Measurements from ENCODE around the gene RAPGEF5.

- TF ChIP-seq CTCF (optimal IDR thresholded peaks at IDR 0.05 in 1 of 3, IDR thresholded peaks at IDR 0.05 in 1 of 3, conservative IDR thresholded peaks at IDR 0.05 in 1 of 3; ENCODE audit: extremely low read depth in 1 of 3, insufficient read depth in 2 of 3, low read length in 3 of 3), result no peak
- no peak for TF ChIP-seq EZH2 (IDR thresholded peaks at IDR 0.05; ENCODE audit: low read length)
Observed at GRCh38 chr7:22129166-22129565, 227.8 kb downstream of the RAPGEF5 start.

Data from keratinocyte (primary cell).